Measurements from ENCODE around the gene SPTBN4.

SPTBN4 gene

DNA sequence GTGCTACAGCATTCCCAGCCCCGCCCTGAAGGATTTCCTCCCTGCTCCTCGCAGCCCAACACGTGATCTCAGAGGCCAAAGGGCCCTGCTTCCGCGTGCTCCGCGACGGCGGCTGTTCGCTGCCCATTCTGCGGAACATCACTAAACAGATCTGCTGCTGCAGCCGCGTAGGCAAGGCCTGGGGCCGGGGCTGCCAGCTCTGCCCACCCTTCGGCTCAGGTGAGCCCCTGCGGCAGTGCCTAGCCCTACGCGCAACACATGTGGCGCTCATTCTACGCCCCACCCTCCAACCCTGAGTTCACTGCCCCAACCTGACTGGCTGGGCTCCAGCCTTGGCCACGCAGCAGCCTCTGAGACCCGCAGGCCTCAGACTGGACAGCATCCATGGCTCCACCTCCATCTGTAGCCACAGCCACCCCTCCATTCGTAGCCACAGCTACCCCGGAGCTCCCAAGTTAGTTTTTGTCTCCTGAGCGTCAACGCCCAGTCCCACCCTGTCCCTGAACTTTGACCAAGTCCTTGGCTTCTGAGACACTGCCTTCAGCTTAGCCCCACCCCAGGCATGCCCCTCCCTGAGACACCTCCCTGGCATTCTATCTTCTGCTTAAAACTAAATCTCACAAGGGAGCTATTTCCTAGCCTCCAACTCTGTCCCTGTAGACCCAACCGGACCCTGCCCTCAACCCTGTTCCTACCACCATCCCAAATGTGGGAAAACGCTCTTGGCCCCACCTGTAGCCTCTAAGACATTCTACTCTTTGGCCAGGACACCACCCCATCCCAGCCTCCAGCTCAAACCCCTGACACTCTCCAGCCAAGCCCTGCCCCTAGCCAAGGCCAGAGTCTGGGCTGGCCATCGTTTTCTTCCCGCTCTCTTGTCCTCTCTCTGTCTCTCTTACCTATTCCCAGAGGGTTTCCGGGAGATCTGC, 140.8 kb downstream of the SPTBN4 start:
- DNase-seq = no peak

DNA sequence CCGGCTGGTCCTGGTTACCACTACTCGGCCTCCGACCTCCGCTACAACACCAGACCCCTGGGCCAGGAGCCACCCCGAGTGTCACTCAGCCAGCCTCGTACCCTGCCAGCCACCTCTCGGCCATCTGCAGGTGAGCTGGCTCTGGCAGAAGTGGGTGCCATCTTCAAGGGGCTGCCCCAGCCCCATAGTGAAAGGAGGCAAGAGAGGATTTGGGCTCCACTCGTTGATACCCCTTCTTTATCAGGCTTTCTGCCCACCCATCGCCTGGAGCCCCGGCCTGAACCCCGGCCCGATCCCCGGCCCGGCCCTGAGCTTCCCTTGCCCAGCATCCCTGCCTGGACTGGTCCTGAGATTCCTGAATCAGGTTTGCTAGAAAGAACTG, 141.4 kb downstream of the SPTBN4 start:
- no peak for DNase-seq

- DNase-seq = no peak
Measured at GRCh38 chr19:40608957-40609356, 142.2 kb downstream of the SPTBN4 start.

- no peak for DNase-seq
Measured at GRCh38 chr19:40609561-40610395, 143.0 kb downstream of the SPTBN4 start.

- DNase-seq = no peak
Measured at GRCh38 chr19:40610396-40611064, 143.7 kb downstream of the SPTBN4 start.

- no peak for DNase-seq
Measured at GRCh38 chr19:40611096-40611495, 144.3 kb downstream of the SPTBN4 start.

GRCh38 chr19:40611900-40612698, 145.3 kb downstream of the SPTBN4 start:
- DNase-seq = no peak

DNA sequence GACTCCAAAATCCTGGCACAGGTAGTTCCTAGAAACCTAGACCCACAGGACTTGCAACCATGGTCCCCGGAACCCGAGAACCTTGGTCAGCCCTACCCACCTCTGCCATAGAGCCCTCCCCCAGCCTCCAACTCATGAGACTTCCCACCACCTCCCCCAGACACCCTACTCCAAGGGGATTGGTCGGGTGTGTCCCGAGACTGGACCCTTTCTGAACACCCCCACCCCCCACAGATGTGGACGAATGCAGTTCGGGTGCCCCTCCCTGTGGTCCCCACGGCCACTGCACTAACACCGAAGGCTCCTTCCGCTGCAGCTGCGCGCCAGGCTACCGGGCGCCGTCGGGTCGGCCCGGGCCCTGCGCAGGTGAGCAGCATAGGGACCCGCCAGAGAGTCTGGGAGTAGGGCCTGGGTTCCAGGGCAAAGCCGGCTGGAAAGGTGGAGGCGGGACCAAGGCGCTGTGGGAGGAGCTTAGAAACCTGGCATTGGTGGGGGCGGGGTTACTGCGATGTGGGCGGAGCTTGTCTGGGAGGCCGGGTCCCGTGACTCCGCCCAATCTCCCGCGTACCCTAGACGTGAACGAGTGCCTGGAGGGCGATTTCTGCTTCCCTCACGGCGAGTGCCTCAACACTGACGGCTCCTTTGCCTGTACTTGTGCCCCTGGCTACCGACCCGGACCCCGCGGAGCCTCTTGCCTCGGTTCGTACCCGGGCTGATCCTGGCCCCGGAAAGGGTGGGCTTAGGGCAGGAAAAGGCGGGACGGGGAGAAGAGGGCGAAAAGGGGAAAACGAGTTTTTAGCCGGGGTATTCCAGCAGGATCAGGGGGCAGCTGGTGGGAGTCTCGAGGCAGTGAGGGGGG, 146.3 kb downstream of the SPTBN4 start:
- no peak for DNase-seq

- DNase-seq = peak; percentile 9
Measured at GRCh38 chr19:40613690-40614621, 147.2 kb downstream of the SPTBN4 start.

DNA sequence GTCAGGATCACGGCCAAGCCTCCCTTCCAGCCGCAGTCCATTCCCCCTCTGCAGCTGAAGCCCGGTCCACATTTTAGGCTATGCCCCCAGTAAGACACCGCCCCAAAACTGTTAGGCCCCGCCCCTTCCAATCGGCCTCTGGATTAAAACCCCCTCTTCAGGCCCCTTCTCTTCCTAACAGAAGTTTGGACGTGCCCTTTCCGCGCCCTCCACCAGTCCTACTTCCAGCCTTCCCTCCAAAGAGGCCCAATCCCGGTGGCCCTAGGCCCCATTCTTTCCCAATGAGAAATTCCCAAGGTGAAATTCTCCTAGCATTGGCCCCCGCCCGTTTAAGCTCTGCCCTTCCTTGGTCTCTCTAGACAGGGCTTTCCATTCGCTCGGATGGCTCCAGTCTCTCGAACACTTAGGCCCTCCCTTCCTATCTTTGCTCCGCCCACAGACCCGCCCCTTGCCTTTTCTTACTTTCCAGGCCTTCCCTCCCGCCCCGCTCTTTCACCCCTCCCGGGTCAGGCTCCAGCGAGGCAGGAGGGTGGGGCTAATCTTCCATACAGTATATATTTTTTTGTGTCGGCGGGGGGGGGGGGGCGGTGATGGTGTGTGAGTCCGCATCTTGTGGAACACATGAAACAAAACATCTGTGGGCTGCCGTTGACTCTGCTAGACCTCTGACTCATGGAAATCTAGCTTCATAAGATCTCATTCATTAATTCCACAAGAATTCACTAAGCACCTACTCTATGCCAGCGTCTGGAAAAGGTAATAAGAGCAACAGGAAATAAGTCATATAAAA, 148.0 kb downstream of the SPTBN4 start:
- DNase-seq = no peak

GRCh38 chr19:40616178-40616577, 149.4 kb downstream of the SPTBN4 start:
- no peak for DNase-seq

DNA sequence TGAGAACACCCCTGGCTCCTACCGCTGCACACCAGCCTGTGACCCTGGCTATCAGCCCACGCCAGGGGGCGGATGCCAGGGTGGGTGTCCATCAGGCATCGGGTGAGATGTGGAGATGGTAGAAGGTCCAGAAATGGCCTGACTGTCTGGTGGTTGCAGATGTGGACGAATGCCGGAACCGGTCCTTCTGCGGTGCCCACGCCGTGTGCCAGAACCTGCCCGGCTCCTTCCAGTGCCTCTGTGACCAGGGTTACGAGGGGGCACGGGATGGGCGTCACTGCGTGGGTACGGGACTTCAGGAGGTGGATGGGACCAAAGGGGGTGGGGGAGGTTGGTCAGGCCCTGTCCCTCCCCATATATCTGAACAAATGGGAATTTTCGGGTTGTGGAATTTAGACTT, 150.1 kb downstream of the SPTBN4 start:
- no peak for DNase-seq

DNA sequence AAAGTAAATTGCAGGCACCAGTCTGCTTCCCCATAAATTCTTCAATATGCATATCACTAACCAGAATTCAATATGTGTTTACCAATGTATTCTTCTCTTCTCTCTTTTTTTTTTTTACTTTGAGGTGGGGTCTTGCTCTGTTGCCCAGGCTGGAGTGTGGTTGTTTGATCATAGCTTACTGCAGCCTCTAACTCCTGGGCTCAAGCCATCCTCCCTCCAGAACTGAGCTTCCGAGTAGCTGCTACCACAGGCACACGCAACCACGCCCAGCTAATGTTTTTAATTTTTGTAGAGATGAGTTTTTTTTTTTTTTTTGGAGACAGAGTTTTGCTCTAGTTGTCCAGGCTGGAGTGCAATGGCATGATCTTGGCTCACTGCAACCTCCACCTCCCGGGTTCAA, 151.2 kb downstream of the SPTBN4 start:
- no peak for DNase-seq

- DNase-seq = no peak
Measured at GRCh38 chr19:40619333-40620160, 152.7 kb downstream of the SPTBN4 start.

- DNase-seq = no peak
Measured at GRCh38 chr19:40620161-40620485, 153.3 kb downstream of the SPTBN4 start.

- DNase-seq = no peak
Measured at GRCh38 chr19:40621283-40621682, 154.5 kb downstream of the SPTBN4 start.

GRCh38 chr19:40621966-40622772, 155.4 kb downstream of the SPTBN4 start:
- no peak for DNase-seq

DNA sequence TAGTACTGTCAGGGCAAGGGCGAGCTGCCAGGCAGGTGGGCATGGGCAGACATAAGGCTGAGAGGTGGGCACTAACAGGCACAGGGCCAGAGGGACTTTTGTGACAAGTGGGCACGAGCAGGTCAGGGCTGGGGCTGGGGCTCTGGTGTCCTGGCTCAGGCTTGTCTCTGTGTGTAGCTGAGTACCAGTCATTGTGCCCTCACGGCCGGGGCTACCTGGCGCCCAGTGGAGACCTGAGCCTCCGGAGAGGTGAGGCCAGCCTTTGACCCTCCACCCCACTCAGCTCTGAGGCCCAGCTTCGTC, 155.9 kb downstream of the SPTBN4 start:
- no peak for DNase-seq
